Activated T-helper 2 cell treated with anti-CD3 and anti-CD28 coated beads, Interferon-gamma antibody, Interleukin-2, Interleukin-4, amounts not matched to agents 10 μg/mL and 5 μg/mL and 100 μg/mL, durations not matched to agents 14 hours and 24 hours and 36 hours (primary cell): ENCODE data around the gene WDR5B. TPM values are rescaled to one million over a fixed set of nuclear protein-coding genes. Genes with fewer than 3 reads are reported as not detected.
A peak's percentile ranks its signal among the peaks of the same experiment; 100 is the strongest.
"Not testable (repeated sequence)": the region's sequence is repeated elsewhere in the genome, so short reads cannot be mapped to it uniquely, and the experiment has no call there.

Experiments used
- DNase-seq: peaks from one replicate; pipeline ENCODE4 v3.0.0; 2021; ENCODE audit warnings: low spot score
- H3K27ac Mint-ChIP-seq: one replicate; pipeline ENCODE4 v1.8.0; 2021; ENCODE audit warnings: mixed read lengths
- H3K27me3 Mint-ChIP-seq: one replicate; pipeline ENCODE4 v1.8.0; 2021; ENCODE audit warnings: low read depth, mixed read lengths
- H3K36me3 Mint-ChIP-seq: one replicate; pipeline ENCODE4 v1.8.0; 2021; ENCODE audit warnings: low read depth, mixed read lengths
- H3K4me1 Mint-ChIP-seq: one replicate; pipeline ENCODE4 v1.8.0; 2021; ENCODE audit warnings: low read depth, mixed read lengths
- H3K4me3 Mint-ChIP-seq: one replicate; pipeline ENCODE4 v1.8.0; 2021; ENCODE audit warnings: low read depth, mild to moderate bottlenecking, moderate library complexity, mixed read lengths
- H3K9me3 Mint-ChIP-seq: one replicate; pipeline ENCODE4 v1.8.0; 2021; ENCODE audit warnings: mixed read lengths
- intact Hi-C: fragments of 100-400 bp; cut with micrococcal nuclease; formaldehyde crosslinking; loops from one replicate; pipeline ENCODE4 v1.15.1; 2023
- total RNA-seq: library from RNA; stranded (reverse); gene quantifications from 2 replicates; pipeline ENCODE4 v1.2.3, GENCODE V29; 2022

Gene WDR5B
- total RNA-seq, 1 donor from 2014 or later, result 5.5 TPM

- intact Hi-C loops, result loop anchor here (1.0 to 10.0 kb wide), 8 partner anchors 19 to 1203 kb away; partner anchors contain the start of genes EAF2, GOLGB1, HACD2 and HSPBAP1
- H3K4me1 Mint-ChIP-seq, result peaks cover 62% of the 10 kb centered on the region
- H3K9me3 Mint-ChIP-seq, result no peaks in the 10 kb centered on the region
- peak within 1 kb of the TSS; percentile 90 for H3K4me3 Mint-ChIP-seq
- peak; percentile 92 for DNase-seq
- peaks cover 39% of the 10 kb centered on the region for H3K36me3 Mint-ChIP-seq
- no peaks in the 10 kb centered on the region for H3K27me3 Mint-ChIP-seq
- peak within 1 kb of the TSS; percentile 94 for H3K27ac Mint-ChIP-seq
These were observed 31.8 kb downstream of the WDR5B start, which contains the start of gene FAM162A for GRCh38 chr3:122383771-122384697. Gene FAM162A, plus strand, starts transcription at chr3:122384182. Its CDS starts 84 bp downstream, at chr3:122384266.

GRCh38 chr3:122382888-122383666, 32.8 kb downstream of the WDR5B start, which contains the start of gene MIX23:
Gene MIX23, minus strand, starts transcription at chr3:122383231. Its CDS starts 7 bp downstream, at chr3:122383224.
- H3K27me3 Mint-ChIP-seq, result no peaks in the 10 kb centered on the region
- H3K36me3 Mint-ChIP-seq, result peaks cover 38% of the 10 kb centered on the region
- DNase-seq, result peak; percentile 81
- H3K27ac Mint-ChIP-seq, result peak within 1 kb of the TSS; percentile 94
- intact Hi-C loops, result loop anchor here (1.0 to 10.0 kb wide), 6 partner anchors 33 to 1204 kb away; partner anchors contain the start of genes EAF2, GOLGB1, HACD2 and HSPBAP1
- H3K4me3 Mint-ChIP-seq, result peak within 1 kb of the TSS; percentile 90
- H3K4me1 Mint-ChIP-seq, result peaks cover 63% of the 10 kb centered on the region
- no peaks in the 10 kb centered on the region for H3K9me3 Mint-ChIP-seq

GRCh38 chr3:122377975-122378374, 37.9 kb downstream of the WDR5B start:
- peaks cover 4% of the 10 kb centered on the region for H3K9me3 Mint-ChIP-seq
- H3K27ac Mint-ChIP-seq, result peak overlapping the region; percentile 33
- H3K4me1 Mint-ChIP-seq, result peaks cover 40% of the 10 kb centered on the region
- H3K27me3 Mint-ChIP-seq, result no peaks in the 10 kb centered on the region
- H3K4me3 Mint-ChIP-seq, result no peak overlapping the region
- intact Hi-C loops, result no loop called here
- H3K36me3 Mint-ChIP-seq, result peaks cover 39% of the 10 kb centered on the region
- DNase-seq, result no peak

- DNase-seq, result no peak
- intact Hi-C loops, result no loop called here
- H3K27me3 Mint-ChIP-seq, result no peaks in the 10 kb centered on the region
- peaks cover 19% of the 10 kb centered on the region for H3K4me1 Mint-ChIP-seq
- peaks cover 4% of the 10 kb centered on the region for H3K9me3 Mint-ChIP-seq
- H3K27ac Mint-ChIP-seq, result no peak overlapping the region
- H3K4me3 Mint-ChIP-seq, result no peak overlapping the region
- H3K36me3 Mint-ChIP-seq, result peaks cover 40% of the 10 kb centered on the region
These were observed 41.8 kb downstream of the WDR5B start for GRCh38 chr3:122374034-122374433.

GRCh38 chr3:122366379-122366749, 49.5 kb downstream of the WDR5B start:
- DNase-seq, result no peak
- Mint-ChIP-seq H3K27ac (peak overlapping the region; percentile 63), H3K27me3 (no peaks in the 10 kb centered on the region), H3K9me3 (no peaks in the 10 kb centered on the region), H3K4me3 (no peak overlapping the region), H3K4me1 (peaks cover 41% of the 10 kb centered on the region), H3K36me3 (peaks cover 67% of the 10 kb centered on the region)
- intact Hi-C loops, result loop anchor here (5.0 to 10.0 kb wide), 2 partner anchors 352 to 629 kb away; no protein-coding TSS in a partner anchor

GRCh38 chr3:122365582-122366378, 50.1 kb downstream of the WDR5B start:
- H3K9me3 Mint-ChIP-seq, H3K27me3 Mint-ChIP-seq, DNase-seq, H3K4me3 Mint-ChIP-seq: not testable (repeated sequence)
- peaks cover 65% of the 10 kb centered on the region for H3K36me3 Mint-ChIP-seq
- peaks cover 41% of the 10 kb centered on the region for H3K4me1 Mint-ChIP-seq
- intact Hi-C loops, result loop anchor here (1.0 to 10.0 kb wide), 9 partner anchors 19 to 819 kb away; partner anchors contain the start of gene FAM162A
- peak overlapping the region; percentile 92 for H3K27ac Mint-ChIP-seq

- peak overlapping the region; percentile 92 for H3K27ac Mint-ChIP-seq
- H3K36me3 Mint-ChIP-seq, result peaks cover 68% of the 10 kb centered on the region
- intact Hi-C loops, result loop anchor here (1.0 to 10.0 kb wide), 9 partner anchors 19 to 818 kb away; partner anchors contain the start of gene FAM162A
- H3K4me1 Mint-ChIP-seq, result peaks cover 41% of the 10 kb centered on the region
- no peaks in the 10 kb centered on the region for H3K27me3 Mint-ChIP-seq
- DNase-seq, result no peak
- H3K9me3 Mint-ChIP-seq, result no peaks in the 10 kb centered on the region
- peak overlapping the region; percentile 14 for H3K4me3 Mint-ChIP-seq
These were observed 50.8 kb downstream of the WDR5B start for GRCh38 chr3:122365073-122365472.

- intact Hi-C loops, result loop anchor here (1.0 to 10.0 kb wide), 4 partner anchors 52 to 818 kb away; partner anchors contain the start of gene WDR5B
- Mint-ChIP-seq H3K9me3 (no peaks in the 10 kb centered on the region), H3K36me3 (peaks cover 67% of the 10 kb centered on the region), H3K4me3 (peak overlapping the region; percentile 14), H3K27ac (peak overlapping the region; percentile 92), H3K27me3 (no peaks in the 10 kb centered on the region), H3K4me1 (peaks cover 40% of the 10 kb centered on the region)
- DNase-seq, result no peak
These were observed 51.4 kb downstream of the WDR5B start for GRCh38 chr3:122364490-122364889.

Other genes starting within 250 kb of the WDR5B start
- not detected in 2 replicates for gene CASR, start 232.4 kb downstream of the WDR5B start, total RNA-seq
- gene CSTA, start 90.8 kb downstream of the WDR5B start, total RNA-seq, result not detected in 2 replicates
- gene MIX23, start 32.8 kb downstream of the WDR5B start, total RNA-seq, result 105 and 110 TPM in 2 replicates
- gene FAM162A, start 31.9 kb downstream of the WDR5B start, total RNA-seq, result 82.2 and 85.8 TPM in 2 replicates
- 67.5 and 70.5 TPM in 2 replicates for gene KPNA1, start 98.9 kb upstream of the WDR5B start, total RNA-seq
- gene PARP9, start 148.2 kb upstream of the WDR5B start, total RNA-seq, result 29.8 and 31.0 TPM in 2 replicates
- gene DTX3L, start 148.3 kb upstream of the WDR5B start, total RNA-seq, result 32.4 and 34.3 TPM in 2 replicates
- gene PARP15, start 161.6 kb upstream of the WDR5B start, total RNA-seq, result 14.4 and 16.1 TPM in 2 replicates